ENCODE data around the gene C20orf204.
"Not testable (repeated sequence)": the region's sequence is repeated elsewhere in the genome, so short reads cannot be mapped to it uniquely, and the experiment has no call there.

Gene C20orf204, protein sequence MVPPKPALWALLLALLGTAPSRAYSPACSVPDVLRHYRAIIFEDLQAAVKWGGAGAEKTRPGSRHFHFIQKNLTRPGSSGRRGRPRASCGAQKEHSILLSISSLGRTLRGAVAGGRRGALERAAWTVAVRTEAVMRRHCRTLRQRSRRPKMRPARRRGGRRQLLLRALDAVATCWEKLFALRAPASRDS
- total RNA-seq = 0.16 to 0.95 (median 0.43) reads per million in 18 experiments

DNA sequence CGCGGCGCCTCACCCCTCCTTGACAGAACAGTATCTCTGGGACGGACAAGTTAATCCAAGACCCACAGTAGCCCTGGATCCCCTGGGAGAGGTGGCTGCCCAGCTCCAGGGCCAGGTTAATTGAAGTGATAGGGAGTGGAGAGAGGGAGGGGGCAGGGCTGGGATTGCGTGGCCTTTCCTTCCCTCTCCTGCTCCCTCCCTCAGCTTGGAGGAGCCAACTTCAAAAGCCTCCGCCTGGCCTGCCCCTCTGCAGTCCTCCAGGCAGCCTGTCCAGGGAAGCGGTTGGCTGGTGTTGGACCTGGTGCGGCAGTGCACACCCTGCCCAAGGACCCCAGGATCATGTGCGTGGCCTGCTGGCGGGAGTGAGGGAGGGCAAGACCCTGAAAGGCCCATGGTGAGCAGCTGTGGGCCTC, at the start of gene C20orf204:
Gene C20orf204, plus strand, starts transcription at position 250 of the 413 bp plus-strand sequence. Its CDS starts 142 bp downstream, at position 392.
- no peak for DNase-seq

DNA sequence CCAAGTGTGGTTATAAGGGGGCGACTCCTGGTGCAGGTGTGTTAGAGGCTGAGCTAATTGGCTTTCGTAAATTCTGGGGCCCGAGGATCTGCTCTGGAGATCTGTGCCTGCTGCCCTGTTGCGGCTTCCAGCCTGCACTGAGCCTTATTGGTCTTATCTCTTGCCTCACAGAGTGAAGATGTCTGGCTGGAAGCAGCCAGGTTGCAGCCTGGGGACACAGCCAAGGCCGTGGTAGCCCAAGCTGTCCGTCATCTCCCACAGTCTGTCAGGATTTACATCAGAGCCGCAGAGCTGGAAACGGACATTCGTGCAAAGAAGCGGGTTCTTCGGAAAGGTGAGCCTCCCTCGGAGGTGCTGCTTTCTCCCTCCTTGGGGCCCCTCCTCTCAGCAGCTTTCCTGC, 35.1 kb upstream of the C20orf204 start:
- no peak for DNase-seq

DNA sequence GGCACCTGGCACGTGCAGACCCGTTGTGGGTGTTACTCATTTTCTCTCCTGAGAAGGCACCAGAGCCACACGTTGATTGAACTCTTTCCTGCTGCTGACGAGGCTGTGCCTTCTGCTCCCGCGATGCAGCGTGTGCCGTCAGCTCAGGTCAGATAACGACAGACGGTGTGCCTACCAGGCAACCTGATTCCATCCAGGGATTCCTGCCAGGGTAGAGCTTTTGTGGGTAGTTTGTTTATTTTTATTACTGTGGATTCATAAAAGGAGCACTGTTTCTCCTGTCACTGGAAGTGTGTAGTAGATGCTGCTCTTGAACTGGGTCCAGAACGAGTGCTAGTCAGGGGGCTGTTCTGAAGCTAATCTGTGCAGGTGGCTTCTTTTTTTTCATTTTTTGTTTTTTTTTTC, 34.4 kb upstream of the C20orf204 start:
- no peak for DNase-seq

DNA sequence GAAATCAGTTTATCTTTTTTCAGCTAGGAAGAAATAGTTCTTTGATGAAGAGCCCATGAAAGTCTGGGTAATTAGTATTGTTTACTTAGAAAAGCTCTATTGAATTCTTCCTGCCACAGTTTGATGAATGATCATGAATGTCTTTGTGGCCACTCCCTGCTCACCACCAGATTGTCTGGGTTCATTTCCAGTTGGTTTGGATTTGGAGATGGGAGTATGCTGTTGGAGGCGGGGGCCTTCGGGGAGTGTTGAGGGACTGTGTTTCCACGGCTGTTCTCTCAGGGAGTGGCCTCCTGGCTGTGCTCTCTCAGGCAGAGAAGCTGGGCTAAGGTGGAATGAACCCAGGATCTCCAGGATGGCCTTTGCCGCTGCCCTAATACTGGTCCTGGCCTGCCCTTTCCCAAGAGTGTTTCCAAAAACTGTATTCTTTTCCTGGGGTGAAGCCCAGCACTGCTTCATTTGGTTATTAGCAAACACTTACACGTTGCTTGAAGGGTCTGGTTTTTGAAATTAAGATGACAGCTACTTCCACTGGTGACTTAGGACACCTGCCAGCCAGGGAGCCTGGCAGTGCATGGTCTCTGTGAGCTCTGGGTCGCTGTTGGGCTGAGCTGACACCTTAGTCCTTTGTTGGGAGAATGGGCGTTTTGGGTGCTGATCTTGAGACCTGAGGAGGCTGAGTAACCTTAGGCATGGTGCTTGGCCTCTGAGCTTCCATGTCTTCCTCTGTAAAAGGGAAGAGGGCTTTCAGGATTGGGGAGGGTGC, 31.8 kb upstream of the C20orf204 start:
- no peak for DNase-seq

DNA sequence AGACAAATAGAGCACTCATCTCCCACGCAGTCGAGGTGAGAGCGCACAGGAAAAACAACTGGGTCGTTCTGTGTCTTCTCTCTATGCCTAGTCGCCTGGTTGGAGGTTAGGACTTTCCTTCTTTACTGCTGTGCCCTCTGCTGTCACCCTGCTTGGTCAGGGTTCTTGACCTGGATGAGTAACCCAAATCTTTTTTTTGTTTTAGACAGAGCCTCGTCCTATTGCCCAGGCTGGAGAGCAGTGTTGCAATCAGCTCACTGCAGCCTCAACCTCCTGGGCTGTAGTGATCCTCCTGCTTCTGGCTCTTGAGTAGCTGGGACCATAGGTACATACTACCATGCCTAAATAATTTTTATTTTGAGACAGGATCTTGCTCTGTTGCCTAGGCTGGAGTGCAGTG, 30.6 kb upstream of the C20orf204 start:
- no peak for DNase-seq

DNA sequence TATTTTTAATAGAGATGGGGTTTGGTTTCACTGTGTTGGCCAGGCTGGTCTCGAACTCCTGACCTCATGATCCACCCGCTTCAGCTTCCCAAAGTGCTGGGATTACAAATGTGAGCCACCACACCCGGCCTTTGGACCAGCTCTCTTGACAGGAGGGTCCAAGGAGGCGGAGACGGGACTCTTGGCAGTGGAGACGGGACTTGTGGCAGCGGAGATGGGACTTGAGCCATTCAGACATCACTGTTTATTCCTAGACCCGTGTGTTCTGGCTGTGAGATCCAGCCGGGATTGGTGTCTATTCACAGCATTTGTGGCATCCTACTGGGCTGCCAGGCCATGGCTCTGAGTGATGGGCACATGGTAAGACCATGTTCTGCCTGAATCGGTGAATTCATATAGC, 29.5 kb upstream of the C20orf204 start:
- no peak for DNase-seq

DNA sequence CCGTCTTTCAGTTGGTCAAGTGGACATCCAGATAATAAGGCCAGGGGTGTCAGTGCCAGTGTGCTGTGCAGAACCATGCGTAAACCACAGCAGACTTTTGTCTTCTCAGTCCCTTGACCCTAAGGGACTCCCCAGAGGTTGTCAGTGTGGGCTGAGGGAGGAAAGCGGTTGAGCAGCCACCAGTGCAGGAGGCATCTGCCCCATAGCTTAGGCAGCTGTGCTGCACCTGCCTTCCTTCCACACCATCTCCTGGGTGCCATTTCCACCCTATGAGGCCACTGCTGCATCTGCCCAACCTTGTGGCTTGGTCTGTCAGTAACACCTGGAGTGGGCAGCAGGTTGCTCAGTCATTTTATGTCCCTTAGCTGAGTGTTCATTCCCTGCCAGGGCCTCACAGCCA, 29.1 kb upstream of the C20orf204 start:
- DNase-seq = no peak

DNA sequence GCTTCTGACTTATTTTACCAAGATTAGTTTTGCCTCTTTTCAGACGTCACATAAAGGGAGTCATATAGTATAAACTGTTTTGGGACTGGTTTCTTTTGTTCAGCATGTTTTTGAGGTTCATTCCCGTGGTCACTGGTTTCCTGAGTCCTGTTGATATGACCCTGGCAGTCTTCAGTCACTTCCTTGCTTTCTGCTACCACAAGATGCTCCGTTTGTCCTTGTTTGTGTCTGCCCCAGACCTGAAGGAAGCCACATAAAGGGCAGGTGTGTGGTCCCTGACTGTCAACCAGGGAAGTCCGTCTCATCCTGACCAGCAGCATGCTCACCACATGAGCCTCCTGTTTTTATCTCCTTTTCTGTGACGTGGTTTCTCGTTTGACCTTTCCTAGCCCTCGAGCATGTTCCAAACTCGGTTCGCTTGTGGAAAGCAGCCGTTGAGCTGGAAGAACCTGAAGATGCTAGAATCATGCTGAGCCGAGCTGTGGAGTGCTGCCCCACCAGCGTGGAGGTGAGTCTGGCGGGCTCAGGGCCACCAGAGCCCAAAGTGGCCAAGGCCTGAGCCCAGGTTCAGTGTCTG, 26.1 kb upstream of the C20orf204 start:
- no peak for DNase-seq

DNA sequence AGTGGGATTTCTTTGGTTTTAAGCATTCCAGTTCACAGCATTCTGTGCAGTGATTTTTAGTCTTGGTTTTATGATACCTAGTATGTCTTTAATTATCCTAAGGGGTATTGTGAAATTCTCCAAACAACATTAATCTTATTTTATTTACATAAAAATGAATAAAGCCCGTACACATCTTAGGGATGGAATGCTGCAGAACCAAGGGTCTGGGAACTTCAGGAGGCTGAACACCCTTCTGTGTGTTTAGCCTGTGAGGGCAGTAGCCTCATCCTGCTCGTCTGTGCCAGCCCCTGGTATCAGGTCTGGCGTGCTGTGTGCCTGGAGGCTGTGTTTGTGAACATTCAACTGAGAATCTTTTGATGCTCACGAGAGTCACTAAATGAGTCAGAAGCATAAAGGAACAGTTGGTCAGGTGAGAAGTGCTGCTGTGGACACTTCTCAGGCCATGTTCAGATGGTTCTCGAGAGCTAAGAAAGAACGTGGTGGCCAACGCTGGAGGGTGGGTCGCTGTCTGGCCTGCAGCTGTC, 25.2 kb upstream of the C20orf204 start:
- no peak for DNase-seq

DNA sequence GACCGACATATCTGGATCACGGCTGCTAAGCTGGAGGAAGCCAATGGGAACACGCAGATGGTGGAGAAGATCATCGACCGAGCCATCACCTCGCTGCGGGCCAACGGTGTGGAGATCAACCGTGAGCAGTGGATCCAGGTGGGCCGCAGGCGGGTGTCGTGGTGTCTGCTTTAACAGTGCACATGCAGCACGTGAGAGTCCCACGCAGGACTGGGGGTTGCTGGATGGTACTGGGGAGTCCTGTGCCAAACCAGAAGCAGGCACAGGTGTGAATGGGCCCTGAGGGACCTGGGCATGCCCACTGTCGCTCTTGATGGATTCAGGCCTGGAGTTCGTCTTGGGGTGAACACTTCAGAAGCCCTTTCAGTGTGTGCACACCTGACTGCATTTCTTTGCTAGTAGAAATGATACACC, 24.6 kb upstream of the C20orf204 start:
- no peak for DNase-seq

DNA sequence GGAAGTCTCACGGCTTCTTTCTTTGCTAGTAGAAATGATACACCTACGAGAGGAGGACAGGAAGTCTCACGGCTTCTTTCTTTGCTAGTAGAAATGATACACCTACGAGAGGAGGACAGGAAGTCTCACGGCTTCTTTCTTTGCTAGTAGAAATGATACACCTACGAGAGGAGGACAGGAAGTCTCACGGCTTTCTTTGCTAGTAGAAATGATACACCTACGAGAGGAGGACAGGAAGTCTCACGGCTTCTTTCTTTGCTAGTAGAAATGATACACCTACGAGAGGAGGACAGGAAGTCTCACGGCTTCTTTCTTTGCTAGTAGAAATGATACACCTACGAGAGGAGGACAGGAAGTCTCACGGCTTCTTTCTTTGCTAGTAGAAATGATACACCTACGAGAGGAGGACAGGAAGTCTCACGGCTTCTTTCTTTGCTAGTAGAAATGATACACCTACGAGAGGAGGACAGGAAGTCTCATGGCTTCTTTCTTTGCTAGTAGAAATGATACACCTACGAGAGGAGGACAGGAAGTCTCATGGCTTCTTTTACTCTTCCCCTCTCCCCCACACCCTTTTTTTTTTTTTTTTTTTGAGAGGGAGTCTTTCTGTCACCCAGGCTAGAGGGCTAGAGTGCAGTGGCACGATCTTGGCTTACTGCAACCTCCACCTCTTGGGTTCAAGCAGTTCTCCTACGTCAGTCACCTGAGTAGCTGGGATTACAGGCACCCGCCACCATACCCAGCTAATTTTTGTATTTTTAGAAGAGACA, 23.4 kb upstream of the C20orf204 start:
- not testable (repeated sequence) for DNase-seq

DNA sequence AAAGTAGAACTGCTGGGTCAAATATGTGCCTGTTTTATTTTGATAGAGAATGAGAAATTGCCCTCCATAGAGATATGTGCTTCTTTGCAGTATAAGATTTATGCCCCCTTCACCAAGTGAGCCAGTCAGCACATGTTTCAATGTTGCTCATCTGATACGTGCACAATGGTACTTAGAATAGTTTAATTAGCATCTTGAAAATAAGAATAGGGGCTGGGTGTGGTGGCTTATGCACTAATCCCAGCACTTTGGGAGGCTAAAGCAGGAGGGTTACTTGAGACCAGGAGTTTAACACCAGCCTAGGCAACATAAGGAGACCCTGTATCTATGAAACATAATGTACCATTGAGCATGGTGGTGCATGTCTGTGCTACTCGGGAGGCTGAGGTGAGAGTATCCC, 20.3 kb upstream of the C20orf204 start:
- no peak for DNase-seq

DNA sequence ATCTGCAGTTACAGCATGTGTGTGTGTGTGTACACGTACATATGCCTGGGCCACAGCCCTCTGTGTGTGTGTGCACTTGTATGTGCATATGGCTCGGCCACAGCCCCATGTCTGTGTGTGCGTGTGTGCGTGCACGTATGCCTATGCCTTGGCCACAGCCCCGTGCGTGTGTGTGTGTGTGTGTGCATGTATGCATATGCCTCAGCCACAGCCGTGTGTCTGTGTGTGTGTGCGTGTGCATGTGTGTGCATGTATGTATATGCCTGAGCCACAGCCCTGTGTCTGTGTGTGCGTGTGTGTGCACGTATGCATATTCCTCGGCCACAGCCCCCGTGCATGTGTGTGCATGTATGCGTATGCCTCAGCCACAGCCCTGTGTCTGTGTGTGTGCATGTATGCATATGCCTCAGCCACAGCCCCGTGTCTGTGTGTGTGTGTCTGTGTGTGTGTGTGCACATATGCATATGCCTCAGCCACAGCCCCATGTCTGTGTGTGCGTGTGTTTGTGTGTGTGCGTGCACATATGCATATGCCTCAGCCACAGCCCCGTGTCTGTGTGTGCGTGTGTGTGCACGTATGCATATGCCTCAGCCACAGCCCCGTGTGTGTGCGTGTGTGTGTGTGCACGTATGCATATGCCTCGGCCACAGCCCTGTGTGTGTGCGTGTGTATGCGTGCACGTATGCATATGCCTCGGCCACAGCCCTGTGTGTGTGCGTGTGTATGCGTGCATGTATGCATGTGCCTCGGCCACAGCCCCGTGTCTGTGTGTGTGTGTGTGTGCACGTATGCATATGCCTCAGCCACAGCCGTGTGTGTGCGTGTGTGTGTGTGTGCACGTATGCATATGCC, 14.6 kb upstream of the C20orf204 start:
- no peak for DNase-seq

DNA sequence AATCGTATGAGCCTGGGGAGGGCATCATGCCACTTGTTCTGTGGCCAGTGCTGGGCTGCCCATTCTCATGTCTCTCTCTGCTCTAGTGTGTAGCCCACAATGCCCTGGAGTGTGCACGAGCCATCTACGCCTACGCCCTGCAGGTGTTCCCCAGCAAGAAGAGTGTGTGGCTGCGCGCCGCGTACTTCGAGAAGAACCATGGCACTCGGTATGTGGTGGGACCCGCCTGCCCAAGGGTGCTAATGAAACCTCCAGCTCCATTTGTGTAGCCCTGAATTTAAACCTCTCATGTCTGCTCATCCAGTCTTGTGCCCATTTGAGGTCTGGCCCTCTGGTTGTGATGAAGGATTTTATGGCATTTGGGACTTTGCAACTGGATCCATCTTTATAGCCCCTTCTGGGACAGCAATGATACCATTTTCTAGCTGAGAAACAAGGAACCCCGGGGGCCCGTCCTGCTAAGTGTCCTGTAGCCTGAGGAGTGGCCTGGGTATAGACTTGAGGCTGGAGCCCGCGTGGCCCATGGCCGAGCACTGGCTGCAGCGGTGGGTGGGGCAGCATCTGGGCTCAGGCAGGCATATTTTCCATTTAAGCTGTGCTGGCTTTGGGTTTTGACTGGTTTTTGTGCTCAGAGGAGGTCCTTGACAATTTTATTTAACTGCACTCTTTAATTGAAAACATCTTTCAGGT, 13.2 kb upstream of the C20orf204 start:
- DNase-seq = no peak

DNA sequence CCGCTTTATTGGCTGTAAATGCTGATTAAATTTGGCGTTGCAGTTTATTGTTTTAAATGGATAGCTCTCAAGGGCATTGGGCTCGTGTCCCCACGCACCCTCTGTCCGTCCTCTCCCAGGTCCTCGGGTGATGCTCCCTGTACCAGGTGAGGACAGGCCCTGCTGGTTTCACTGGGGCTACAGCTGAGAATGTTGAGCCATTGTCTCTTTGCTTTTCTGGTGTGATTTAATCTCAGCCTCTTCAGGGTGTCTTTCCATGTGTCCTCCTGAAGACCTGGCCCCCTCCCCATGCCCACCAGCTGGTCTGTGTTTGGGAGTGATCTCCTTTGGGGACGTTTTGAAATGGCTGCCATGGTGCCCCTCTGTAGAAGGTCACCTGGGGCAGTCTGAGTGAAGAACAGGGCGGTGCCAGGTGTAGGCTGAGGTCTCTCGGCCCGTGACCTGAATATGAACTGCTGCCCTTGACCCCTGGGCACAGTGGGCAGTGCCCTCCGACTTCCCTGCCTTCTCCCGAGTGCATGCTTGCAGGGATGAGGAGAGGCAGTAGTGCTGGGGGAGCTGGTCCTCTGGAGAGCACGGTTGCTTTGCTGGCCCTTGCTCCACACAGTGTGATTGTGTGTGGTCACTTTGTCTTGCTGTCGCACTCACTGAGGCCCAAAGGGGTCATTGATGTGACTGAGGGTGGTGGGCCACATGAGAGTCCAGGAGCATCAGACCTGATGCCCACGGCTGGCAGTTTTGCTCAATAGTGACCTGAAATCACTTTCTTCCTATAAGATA, 12.4 kb upstream of the C20orf204 start:
- no peak for DNase-seq

DNA sequence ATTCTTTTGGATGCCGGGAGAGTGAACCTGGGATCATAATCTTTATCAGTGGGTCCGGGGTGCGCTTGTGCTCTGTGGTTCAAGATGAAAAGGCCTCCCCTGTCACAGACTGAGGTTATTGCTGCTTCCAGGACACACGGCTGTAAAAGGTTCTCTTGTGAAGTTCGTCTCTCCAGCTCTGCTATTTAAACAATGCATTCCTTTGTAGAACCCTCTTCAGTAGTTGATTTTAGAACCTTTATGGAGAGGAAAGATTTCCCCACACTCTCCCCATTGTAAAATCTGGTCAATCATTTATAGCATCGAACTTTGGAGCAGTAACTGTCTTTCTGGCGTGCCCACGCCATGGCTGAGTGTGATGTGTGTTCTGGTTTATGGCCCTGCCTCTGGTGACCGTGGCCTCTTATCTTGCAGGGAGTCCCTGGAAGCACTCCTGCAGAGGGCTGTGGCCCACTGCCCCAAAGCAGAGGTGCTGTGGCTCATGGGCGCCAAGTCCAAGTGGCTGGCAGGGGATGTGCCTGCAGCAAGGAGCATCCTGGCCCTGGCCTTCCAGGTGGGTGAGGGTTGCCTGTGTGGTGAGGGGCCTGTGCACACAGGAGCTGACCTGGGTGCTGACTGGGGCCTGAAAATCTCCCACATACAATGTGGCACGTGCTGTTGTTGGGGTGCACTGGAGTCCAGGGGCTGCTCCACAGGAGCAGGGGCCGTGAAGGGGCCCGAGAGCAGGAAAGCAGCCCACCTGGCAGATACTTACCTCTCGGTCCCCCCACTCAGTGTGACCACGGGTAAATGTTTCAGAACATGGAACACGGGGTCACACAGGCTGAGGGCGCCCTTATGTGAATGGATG, 11.6 kb upstream of the C20orf204 start:
- no peak for DNase-seq

DNA sequence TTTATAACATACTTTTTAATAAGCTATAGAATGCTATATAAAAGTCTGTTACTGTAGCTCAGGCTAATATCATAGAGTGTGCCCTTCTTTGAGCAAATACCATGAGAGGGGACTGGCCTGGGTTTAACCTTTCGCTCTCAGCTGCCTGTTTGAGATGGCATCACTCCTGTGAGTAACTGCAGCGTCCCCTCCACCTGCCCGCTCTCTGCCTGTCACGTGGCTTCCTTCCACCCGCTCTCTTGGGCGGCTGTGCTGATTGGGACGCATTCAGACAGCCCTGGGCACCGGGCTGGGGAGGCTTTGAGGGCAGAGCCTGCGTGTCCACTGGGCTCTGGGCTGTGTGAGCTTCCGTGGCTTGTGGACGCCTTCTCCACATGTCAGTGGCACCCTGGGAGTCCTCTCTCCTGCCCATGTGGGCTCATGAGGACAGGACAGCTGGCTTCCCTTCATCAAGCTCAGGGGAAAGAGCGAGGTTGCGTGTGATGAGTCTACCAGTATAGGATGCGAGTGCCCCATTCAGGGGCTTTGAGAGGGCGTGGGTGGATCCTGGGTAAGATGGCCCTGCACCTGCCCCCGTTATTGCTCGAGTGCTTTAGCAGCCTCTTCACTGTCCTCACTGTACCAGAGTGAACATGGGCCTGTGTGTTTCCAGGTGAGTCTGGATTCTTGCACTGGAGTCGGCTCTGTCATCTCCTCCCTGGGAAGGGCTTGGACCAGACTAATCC, 10.7 kb upstream of the C20orf204 start:
- no peak for DNase-seq

DNA sequence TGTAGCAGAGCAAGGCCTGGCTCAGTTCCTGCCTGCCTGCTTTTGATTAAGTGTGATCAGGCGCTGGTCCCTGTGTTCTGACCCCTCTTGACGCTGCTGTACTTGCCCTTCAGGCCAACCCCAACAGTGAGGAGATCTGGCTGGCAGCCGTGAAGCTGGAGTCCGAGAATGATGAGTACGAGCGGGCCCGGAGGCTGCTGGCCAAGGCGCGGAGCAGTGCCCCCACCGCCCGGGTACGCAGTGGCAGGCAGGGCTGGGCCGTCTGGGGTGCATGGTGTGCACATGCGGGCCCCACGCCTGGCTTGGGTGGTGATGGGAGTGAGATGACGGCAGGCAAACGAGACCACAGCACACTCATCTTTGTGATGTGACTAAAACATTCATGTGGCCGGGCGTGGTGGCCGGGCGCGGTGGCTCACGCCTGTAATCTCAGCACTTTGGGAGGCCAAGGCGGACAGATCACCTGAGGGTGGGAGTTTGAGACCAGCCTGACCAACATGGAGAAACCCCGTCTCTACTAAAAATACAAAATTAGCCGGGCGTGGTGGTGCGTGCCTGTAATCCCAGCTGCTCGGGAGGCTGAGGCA, 10.1 kb upstream of the C20orf204 start:
- DNase-seq = no peak

All from inflammatory macrophage (primary cell).